GM18505 (cell line): ENCODE measurements around the gene NLE1.
"Not testable (repeated sequence)": the region's sequence is repeated elsewhere in the genome, so short reads cannot be mapped to it uniquely, and the experiment has no call there.

Experiments
- ATAC-seq: cut with Tn5 transposase; IDR thresholded peaks from one replicate; pipeline ENCODE4 v1.9.1; 2021; ENCODE audit not compliant: unreplicated experiment
- POLR2A ChIP-seq: IDR thresholded peaks from 4 replicates; pipeline ENCODE4 v1.6.1; 2011; ENCODE audit warnings: borderline replicate concordance; ENCODE audit not compliant: insufficient read depth, insufficient read length; ENCODE audit errors: extremely low read depth

Gene NLE1

GRCh38 chr17:35154196-35155165 is 12.4 kb upstream of the NLE1 start:
- no peak for TF ChIP-seq POLR2A
- ATAC-seq: no peak

GRCh38 chr17:35152421-35153140 is 10.5 kb upstream of the NLE1 start:
- ATAC-seq: no peak
- no peak for TF ChIP-seq POLR2A

DNA sequence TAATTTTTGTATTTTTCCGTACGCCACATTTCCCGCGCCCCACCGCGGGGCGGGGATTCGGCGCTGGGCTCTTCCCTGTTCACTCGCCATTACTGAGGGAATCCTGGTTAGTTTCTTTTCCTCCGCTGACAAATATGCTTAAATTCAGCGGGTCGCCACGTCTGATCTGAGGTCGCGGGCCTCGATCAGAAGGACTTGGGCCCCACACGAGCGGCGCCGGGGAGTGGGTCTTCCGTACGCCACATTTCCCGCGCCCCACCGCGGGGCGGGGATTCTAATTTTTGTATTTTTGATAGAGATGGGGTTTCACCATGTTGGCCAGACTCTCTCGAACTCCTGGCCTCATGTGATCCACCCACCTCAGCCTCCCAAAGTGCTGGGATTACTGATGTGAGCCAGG is 9.0 kb upstream of the NLE1 start:
- not testable (repeated sequence) for ATAC-seq

DNA sequence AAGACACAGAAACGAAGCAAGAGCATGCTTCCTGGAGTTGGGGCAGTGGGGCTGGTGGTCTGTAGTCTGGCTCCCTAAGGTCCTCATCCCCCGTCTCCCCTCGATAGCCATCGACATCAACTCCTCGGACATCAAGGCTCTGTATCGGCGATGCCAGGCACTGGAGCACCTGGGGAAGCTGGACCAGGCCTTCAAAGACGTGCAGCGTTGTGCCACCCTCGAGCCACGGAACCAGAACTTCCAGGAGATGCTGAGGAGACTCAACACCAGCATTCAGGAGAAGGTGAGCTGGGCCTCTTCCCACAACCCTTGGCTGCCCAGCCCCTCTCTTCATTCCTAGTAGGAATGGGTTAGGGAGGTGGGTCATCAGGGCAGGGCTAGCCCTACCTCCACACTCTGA is 7.8 kb upstream of the NLE1 start:
- no peak for TF ChIP-seq POLR2A
- ATAC-seq: no peak

- no peak for TF ChIP-seq POLR2A
- no peak for ATAC-seq
These were observed 6.0 kb upstream of the NLE1 start for GRCh38 chr17:35148144-35148543.

DNA sequence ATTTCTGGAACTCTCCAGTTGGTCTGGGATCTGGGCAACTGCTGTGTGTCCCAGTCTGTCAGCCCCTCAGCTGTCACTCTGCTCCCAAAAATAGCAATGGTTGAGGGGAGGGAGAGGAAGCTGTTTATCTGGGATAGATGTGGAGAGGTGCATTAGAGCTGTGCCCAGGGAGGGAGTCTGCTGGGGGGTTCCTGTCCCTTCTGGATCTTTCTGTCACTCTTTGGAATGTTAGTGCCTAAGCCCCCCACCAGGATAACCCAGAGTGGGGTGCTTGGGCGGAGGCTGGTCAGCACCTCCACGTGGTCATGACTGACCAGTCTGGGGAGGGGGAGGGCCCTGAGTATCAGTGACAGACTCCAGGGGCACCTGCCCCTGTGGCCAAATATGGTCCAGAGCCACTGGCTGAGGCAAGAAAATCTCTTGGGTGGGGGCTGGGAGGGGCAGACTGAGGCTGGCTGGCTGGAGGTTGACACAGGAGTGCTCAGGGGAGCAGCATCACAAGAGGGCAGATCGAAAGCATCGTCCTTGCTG is 5.3 kb upstream of the NLE1 start, which contains the start of gene UNC45B:
Gene UNC45B (plus strand): TSS at position 443 of the 531 bp plus-strand sequence. CDS start 447 bp downstream, outside the sequence.
- no peak for TF ChIP-seq POLR2A

GRCh38 chr17:35146214-35146833 is 4.2 kb upstream of the NLE1 start:
- no peak for TF ChIP-seq POLR2A
- ATAC-seq: no peak

More for the DNA sequence above, 5.3 kb upstream of the NLE1 start, which contains the start of gene UNC45B:
- no peak for ATAC-seq

- no peak for TF ChIP-seq POLR2A
- ATAC-seq: no peak
These were observed 2.7 kb upstream of the NLE1 start for GRCh38 chr17:35144840-35145239.

DNA sequence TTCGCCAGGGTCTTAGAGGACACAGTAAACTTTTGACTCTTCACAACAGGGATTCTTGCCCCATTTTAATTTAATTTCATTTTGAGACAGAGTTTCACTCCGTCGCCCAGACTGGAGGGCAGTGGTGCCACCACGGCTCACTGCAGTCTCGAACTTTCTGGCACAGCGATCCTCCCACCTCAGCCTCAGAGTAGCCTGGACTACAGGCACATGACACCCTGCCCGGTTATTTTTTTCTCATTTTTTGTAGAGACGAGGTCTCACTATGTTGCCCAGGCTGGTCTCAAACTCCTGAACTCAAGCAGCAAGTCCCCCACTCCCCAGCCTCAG is 329 bp upstream of the NLE1 start:
- no peak for ATAC-seq
- no peak for TF ChIP-seq POLR2A

GRCh38 chr17:35138218-35138617 is 3.9 kb downstream of the NLE1 start:
- TF ChIP-seq POLR2A: no peak
- no peak for ATAC-seq

GRCh38 chr17:35135322-35135721 is 6.8 kb downstream of the NLE1 start:
- no peak for TF ChIP-seq POLR2A
- ATAC-seq: no peak

DNA sequence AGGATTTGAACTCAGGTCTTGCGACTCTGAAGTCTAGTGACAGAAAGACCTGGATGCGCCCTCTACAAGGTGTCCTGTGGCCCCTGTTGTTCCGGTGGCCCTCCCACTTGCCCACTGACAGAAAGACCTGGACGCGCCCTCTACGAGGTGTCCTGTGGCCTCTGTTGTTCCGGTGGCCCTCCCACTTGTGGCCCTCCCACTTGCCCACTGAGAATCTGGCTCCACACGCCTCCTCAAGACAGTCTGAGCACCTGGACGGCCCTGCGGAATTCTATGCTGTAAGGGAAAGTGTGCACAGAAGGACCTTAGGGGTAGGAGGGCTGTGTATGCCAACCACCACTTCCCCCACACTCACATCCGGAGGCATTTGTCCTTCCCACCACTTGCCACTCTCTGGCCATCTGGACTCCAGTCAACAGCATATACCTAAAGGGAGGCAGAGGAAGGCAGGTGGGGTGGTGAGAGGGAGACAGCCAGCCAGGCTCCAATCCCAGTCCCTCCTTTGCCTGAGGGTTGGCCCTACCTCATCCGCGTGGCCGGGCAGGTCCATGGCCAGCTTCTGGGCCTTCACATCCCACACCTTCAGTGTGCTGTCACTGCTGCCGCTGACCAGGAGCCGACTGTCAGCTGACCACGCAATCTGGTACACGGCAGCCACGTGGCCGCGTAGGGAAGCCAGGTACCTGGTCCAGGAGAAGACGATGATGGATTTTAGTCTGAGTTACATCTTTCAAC is 9.1 kb downstream of the NLE1 start:
- no peak for TF ChIP-seq POLR2A
- no peak for ATAC-seq

GRCh38 chr17:35132099-35132498 is 10.0 kb downstream of the NLE1 start:
- no peak for TF ChIP-seq POLR2A
- ATAC-seq: no peak
